HEK293 (cell line): ENCODE data around the gene ZNF444.

ENCODE experiments used
- BCL11B ChIP-seq: fragments of 450-650 bp; formaldehyde crosslinking; IDR thresholded peaks from 2 replicates; pipeline ENCODE4 v1.5.1; 2016; ENCODE audit warnings: low read depth, missing biosample characterization, missing genetic modification characterization
- ZNF138 ChIP-seq: fragments of 450-650 bp; formaldehyde crosslinking; IDR thresholded peaks from 2 replicates; pipeline ENCODE4 v1.5.1; 2016; ENCODE audit warnings: missing biosample characterization, missing genetic modification characterization, borderline replicate concordance

GRCh38 chr19:56107626-56108351, 33.3 kb upstream of the ZNF444 start:
- TF ChIP-seq ZNF138 (tag by site-specific recombination) (no peak), BCL11B (no peak)
